GM21528 (cell line): Measurements from ENCODE around the gene GAB2.

ENCODE experiments used
- ATAC-seq: cut with Tn5 transposase; IDR thresholded peaks from one replicate; pipeline ENCODE4 v1.9.1; 2021; ENCODE audit warnings: mild to moderate bottlenecking, moderate library complexity; ENCODE audit not compliant: unreplicated experiment, low FRiP score

The GAB2 gene

GRCh38 chr11:78349624-78350023 lies 68.0 kb downstream of the GAB2 start:
- ATAC-seq: no peak

GRCh38 chr11:78349114-78349513 lies 68.5 kb downstream of the GAB2 start:
- ATAC-seq: no peak

- no peak for ATAC-seq
Measured at GRCh38 chr11:78347956-78348355, 69.7 kb downstream of the GAB2 start.

- ATAC-seq: no peak
Measured at GRCh38 chr11:78346799-78347198, 70.8 kb downstream of the GAB2 start.

- ATAC-seq: no peak
Measured at GRCh38 chr11:78345450-78345849, 72.2 kb downstream of the GAB2 start.

GRCh38 chr11:78344676-78345075 lies 72.9 kb downstream of the GAB2 start:
- ATAC-seq: no peak

GRCh38 chr11:78344094-78344493 lies 73.5 kb downstream of the GAB2 start:
- no peak for ATAC-seq

GRCh38 chr11:78343303-78343702 lies 74.3 kb downstream of the GAB2 start:
- ATAC-seq: no peak

- no peak for ATAC-seq
Measured at GRCh38 chr11:78341841-78342240, 75.8 kb downstream of the GAB2 start.

- ATAC-seq: no peak
Measured at GRCh38 chr11:78340530-78340929, 77.1 kb downstream of the GAB2 start.

- ATAC-seq: no peak
Measured at GRCh38 chr11:78339945-78340344, 77.7 kb downstream of the GAB2 start.

- no peak for ATAC-seq
Measured at GRCh38 chr11:78339483-78339882, 78.1 kb downstream of the GAB2 start.

GRCh38 chr11:78338702-78339101 lies 78.9 kb downstream of the GAB2 start:
- ATAC-seq: no peak

GRCh38 chr11:78338138-78338537 lies 79.5 kb downstream of the GAB2 start:
- ATAC-seq: no peak

GRCh38 chr11:78337554-78337924 lies 80.1 kb downstream of the GAB2 start:
- ATAC-seq: no peak

GRCh38 chr11:78336877-78337553 lies 80.6 kb downstream of the GAB2 start:
- no peak for ATAC-seq

- ATAC-seq: no peak
Measured at GRCh38 chr11:78334109-78334508, 83.5 kb downstream of the GAB2 start.

GRCh38 chr11:78332872-78333271 lies 84.7 kb downstream of the GAB2 start:
- no peak for ATAC-seq

GRCh38 chr11:78332174-78332866 lies 85.3 kb downstream of the GAB2 start:
- ATAC-seq: no peak

- no peak for ATAC-seq
Measured at GRCh38 chr11:78331711-78332110, 85.9 kb downstream of the GAB2 start.

- ATAC-seq: no peak
Measured at GRCh38 chr11:78330361-78330760, 87.3 kb downstream of the GAB2 start.

GRCh38 chr11:78327945-78328344 lies 89.7 kb downstream of the GAB2 start:
- ATAC-seq: no peak
